Posterior cingulate gyrus (tissue), 11 donors: ENCODE results near the gene SLC10A3.

Experiments used
- DNase-seq, 10 donors: peaks; one replicate each; pipeline versions ENCODE4 v3.0.0 to v3.0.0-alpha.2; 2020 to 2021; ENCODE audit warnings: mixed read lengths in 3 of 10
- intact Hi-C: fragments of 100-400 bp; cut with DNase I; formaldehyde crosslinking; loops from one replicate; pipeline ENCODE4 v1.15.1; 2023

Gene SLC10A3

DNA sequence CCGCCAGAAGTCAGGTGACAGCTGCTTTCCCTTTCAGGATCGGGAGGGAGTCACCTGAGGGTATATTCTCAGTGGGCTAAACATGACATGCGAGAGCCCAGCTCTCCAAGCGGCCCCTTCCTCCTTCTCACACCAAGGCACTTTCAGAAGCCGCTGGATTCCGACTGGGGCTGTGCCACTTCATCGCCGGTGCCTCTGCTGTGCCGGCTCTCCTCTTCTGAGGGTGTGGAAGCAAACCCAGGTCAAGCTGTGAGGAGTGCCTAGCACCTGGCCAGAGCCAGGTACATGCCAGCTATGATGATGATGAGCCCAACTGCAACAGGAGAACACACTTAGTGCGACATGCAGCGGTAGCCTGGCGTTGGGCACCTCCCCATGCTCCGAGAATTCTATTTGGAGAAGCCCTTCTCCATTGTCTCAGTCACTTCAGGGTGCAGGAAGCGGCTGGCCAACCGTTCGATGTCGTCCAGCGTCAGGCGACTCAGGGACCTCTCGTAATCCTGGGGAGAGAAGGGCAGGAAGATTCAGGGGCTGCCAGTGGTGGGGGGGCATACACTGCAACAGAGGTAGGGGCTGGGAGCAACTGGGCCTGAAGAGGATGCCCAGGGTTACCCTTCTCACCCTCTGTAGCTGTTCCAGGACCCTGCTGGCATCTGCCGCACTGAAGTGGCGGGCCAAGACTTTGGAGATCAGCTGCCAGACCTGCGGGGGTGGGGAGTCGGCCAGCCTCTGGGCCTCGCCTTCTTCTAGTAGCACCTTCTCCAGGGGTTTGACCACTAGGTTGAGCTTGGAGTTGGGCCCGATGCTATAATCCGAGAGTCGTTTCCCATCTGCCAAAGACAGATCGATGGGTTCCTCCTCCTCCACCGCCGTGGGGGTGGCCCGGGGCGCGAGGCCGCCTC lies 5.0 kb downstream of the SLC10A3 start:
- DNase-seq, result peak in 3 of 10 donors; percentile 22 to 79 (median 70)

DNA sequence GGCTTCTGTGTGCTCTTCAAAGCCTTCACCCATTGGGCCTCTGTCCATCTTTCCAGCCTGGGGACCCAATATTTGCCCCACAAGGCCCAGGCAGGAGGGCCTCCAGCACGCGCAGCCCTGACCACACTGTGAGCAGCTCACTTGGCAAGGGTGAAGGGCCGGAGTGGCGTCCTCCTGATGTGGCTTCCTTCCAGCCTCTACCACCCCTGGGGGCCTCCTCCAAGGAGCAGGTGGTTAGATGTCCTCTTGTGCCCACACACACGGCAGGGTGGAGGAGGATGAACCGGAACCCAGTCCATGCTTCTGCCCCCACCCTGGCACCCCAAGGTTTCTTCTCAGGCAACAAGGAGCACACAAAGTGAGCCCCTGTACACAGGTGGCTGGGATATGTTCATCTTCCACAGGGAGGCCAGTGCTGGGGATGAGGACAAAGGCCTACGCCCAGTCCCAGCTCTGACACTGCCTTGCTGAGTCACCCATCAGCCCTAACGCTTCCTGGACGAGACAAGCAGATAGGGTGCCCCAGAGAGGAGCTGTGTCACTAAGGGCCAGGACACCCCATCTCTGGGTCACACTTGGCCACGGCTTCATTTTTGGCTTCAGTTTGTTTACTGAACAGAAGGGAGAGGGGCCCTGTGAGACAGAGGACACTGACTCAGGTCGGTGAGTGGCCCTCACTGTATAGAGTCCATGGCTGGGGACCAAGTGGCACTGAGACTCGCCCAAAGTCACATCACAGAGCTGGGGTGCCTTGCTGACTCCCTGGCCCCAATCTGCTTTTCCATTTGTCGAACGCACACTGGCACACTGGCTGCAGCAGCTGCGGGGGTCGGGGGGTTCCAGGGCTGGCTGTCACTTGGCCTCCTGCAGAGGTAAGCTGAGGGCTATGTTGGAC lies 5.9 kb downstream of the SLC10A3 start:
- intact Hi-C loops, result no loop called here
- DNase-seq, result peak in 2 of 10 donors; percentile 46 to 77

More for the DNA sequence above, 5.0 kb downstream of the SLC10A3 start:
- intact Hi-C loops, result loop anchor here (2.0 kb wide), 1 partner anchor 49 kb away; the partner anchor contains the start of gene GDI1

DNA sequence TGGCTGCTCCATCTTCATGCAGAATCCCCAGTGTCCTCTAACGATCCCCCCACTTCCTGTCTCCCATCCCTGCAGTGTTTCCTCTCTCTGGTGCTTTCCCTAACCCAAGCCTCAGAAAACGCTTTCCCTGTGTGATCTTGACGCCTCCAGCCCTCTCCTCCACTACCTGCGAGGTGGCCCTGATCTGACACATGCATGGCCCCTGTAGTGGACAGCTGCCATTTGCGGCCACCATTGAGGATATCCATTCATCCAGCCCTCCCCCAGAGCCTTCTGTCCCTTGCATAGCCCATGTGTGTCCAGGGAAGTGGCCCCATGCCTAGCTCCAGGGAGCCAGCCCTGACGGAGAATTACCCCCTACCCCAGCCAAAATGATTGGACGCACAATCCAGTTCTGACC lies 7.1 kb downstream of the SLC10A3 start:
- peak in 1 of 10 donors; percentile 57 for DNase-seq

DNA sequence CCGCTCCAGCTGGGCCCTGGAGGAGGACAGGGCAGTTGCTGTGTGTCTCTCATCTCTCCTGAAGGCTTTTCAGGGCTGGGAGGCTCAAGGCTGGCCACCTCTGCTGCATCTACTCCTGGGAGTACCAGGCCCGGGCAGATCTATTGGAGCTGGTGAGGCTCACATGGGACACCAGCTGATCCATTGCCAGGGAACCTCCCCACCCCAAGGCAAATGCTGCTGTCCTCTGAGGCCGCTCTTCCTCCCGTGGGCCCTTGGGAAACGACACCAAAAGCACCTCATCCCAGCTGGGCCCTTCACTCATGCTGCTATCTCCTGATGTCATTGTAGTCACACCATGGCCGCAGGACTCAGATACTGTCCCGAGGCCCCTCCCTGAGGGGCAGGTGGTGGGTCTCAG lies 7.6 kb downstream of the SLC10A3 start:
- peak in 1 of 10 donors; percentile 65 for DNase-seq

More for the DNA sequence above, 7.1 kb downstream of the SLC10A3 start:
- intact Hi-C loops, result no loop called here

DNA sequence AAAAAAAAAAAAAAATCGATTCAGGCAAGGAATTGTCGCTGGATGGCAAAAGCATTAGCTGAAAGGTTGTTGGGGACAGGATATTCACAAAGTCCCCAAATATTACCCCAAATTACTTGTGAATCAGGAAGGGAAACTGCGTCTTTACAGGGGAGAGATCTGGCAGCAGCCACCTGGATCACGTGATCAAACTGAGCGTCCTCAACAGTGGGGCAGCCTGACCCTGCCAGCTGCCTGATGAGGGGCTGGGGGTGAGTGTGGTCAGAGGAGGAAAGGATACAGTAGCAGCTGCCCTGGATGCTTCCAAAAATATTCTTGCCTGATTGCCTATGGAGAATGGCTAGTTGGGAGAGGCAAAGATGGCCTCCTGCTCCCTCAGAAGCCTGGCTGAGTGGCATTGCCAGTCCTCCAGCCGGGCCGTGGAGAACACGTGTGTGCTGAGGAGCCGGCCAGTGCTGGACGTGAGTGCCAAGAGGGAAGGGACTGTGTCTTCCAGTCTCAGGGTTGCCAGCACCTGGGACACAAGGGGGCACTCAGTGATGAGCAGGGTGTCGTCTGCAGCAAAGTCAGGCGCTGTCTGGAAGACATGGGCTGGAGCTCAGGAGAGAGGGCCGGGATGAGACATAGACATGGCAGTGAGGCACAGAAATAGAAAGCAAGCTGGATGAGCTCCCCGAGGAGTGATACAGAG lies 8.4 kb downstream of the SLC10A3 start:
- intact Hi-C loops, result no loop called here
- DNase-seq, result peak in 2 of 10 donors; percentile 64 to 69

More for the DNA sequence above, 7.6 kb downstream of the SLC10A3 start:
- intact Hi-C loops, result no loop called here

DNA sequence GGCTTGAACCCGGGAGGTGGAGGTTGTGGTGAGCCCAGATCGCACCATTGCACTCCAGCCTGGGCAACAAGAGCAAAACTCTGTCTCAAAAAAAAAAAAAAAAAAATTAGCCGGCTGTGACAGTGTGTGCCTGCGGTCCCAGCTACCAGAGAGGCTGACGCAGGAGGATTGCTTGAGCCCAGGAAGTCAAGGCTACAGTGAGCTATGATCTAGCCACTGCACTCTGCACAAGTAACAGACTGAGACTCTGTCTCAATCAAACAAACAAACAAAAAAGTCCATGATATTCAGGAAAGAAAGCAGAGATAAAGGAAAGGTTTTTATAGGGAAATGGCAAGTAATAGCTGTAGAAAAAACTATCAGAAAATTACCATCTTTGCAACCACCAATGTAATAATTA lies 9.2 kb downstream of the SLC10A3 start:
- intact Hi-C loops, result no loop called here
- no peak for DNase-seq

DNA sequence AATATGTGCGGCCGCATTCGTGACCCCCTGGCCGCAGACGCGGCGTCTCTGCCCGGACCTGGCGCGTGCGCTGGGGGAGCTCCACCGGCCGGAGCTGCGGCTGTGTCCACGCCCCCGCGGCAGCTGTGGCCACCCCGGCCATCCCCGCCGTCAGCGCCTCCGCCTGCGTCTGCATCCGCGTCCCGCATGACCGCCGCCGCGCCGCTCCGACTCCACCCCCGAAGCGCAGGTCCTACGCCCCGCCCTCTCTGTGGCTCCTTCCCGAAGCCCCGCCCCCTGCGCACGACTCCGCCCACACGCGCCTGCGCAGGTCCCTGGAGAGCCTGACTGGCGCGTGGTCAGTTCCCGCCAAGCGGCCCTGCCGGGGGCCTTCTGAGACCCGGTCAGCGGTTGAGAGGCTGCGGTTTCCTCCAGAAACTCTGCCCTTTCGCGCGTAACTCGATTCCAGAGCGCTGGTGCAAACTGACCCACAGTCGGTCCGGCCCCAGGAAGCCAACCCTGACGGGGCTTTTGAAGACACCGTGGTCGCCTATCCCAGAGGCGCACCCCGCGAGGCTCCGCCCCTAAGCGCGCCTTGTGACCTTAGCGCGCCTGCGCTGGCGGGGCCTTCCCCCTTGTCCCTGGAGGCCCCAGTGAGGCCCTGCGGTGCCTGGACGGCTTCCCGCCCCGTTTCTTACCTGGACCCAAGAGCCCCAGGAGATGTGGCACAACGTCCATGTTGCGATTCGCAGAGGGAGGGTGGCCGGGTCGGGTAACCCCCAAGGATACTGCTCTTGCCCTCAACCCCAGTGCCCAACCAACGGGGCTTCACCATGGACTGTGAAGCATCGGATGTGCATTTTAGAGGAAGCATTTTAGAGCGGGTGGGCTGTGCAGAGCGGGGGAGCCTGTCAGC lies 11.5 kb downstream of the SLC10A3 start, which contains the start of gene LAGE3:
Gene LAGE3, minus strand, starts transcription at position 554 of the 895 bp plus-strand sequence. Its CDS starts 366 bp downstream, at position 188.
- intact Hi-C loops, result loop anchor here (5.0 kb wide), 1 partner anchor 37 kb away; the partner anchor contains the start of gene FAM50A
- DNase-seq, result peak; percentile 86 to 99 (median 91)

DNA sequence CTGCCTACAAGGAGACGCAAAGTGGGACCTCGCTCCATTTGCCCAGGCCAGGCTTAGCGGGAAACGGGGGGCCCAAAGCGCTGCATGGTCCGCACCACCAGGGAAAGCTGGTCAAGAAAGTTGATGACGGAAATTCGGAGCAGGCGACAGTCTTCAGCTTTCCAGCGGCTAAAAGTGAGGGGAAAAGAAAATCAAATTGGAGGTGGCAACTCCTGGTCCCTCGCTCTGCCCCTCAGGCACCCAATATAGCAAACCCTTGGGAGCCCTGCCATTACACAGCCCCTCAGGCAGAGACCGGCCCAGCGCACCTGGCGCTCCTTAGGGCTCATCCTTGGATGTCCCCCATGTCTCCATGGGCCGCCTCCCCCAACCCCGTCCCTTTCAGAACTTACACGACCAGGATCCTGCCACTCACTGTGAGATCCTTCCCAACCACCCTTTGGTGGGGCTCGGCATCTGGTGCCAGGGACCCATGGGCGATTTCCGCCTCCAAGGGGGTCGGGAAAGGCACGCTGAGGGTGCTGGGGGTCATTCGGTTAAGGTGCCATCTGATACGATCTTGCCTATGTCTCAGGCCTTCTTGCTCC lies 12.4 kb downstream of the SLC10A3 start:
- intact Hi-C loops, result loop anchor here (5.0 kb wide), 1 partner anchor 36 kb away; the partner anchor contains the start of gene FAM50A
- DNase-seq, result peak in 3 of 10 donors; percentile 64 to 76 (median 75)

DNA sequence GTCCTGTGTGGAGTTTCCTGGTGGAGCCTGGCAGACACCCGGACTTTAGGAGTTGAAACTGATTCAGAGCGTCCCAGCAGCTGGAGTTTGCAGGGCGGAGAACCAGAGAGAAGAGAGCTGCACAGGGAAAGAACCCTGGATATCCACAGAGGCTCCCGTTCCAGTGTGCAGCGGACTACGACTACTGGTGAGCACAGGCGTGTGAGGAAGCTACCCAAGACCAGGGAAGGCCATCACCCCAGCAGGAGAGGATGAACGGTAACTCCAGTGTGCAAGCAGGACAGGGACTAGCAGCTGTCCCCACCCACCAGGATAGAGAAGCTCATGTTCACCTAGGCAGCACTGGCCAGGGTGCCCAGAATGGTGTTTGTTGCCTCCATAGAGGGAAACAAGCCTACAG lies 13.6 kb downstream of the SLC10A3 start:
- intact Hi-C loops, result loop anchor here (5.0 kb wide), 1 partner anchor 35 kb away; the partner anchor contains the start of gene FAM50A
- DNase-seq, result peak in 3 of 10 donors; percentile 32 to 62 (median 39)

DNA sequence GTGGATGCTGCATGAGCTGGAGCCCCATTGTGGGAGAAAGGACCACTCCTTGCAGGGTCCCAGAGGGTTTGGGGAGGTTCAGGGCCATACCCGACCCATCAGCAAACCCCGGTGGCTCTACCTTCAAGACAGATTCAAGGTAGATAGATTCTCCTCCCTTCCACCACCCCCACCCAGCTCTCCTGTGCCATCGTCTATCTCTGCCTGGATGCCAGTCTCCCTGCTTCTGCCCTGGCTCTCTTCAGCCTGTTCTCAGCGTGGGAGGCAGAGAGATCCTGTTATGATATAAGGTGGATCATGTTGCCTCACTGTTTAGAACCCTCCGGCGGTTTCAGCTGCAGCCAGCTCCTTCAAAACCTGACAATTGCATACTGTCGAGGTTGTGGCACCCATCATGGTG lies 16.7 kb downstream of the SLC10A3 start:
- intact Hi-C loops, result no loop called here
- peak in 1 of 10 donors; percentile 68 for DNase-seq

DNA sequence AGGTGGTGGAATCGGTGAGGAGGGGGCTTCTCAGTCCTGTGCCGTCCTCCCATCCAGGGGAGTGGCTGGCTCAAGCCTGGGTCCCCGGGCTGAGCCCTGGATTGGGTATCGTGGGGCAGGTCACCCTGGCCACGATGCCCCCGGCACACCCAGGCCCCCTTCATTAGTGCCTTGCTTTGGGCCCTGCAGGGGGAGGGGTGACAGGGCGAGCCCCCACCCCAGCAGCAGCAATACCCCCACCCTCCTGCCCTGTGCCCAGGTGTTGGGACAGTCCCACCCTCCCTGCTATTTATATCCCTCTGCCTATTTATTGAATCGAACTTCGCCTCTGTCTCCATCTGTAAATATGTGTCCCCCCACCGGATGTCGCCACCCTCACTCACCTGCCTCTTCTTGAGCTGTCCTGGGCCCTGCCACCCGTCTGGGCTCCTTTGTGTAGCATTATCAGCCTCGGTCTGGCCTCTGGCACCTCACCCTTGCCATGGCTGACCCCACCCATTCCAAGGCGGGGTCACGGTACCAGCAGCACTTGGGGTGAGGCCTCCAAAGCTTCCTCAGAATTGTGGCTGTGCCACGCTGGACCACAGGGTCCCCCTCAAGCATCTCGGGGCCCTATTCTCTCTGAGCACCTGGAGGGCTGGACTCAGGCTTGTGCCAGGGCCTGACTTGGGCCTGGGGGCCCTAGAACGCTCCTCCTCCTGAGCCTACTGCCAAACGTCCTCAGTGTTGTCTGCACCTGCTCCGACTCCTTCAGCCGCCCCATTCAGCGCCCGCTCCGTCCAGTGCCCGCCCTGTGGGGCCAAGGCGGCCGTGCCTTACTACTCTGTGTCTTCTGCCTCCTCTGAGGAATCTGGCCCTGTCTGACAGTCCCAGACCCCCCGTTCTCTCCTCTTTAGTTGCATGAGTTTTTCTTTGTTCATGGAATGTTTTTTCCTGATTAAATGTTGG lies 17.5 kb downstream of the SLC10A3 start:
- intact Hi-C loops, result no loop called here
- peak in 1 of 10 donors; percentile 68 for DNase-seq

DNA sequence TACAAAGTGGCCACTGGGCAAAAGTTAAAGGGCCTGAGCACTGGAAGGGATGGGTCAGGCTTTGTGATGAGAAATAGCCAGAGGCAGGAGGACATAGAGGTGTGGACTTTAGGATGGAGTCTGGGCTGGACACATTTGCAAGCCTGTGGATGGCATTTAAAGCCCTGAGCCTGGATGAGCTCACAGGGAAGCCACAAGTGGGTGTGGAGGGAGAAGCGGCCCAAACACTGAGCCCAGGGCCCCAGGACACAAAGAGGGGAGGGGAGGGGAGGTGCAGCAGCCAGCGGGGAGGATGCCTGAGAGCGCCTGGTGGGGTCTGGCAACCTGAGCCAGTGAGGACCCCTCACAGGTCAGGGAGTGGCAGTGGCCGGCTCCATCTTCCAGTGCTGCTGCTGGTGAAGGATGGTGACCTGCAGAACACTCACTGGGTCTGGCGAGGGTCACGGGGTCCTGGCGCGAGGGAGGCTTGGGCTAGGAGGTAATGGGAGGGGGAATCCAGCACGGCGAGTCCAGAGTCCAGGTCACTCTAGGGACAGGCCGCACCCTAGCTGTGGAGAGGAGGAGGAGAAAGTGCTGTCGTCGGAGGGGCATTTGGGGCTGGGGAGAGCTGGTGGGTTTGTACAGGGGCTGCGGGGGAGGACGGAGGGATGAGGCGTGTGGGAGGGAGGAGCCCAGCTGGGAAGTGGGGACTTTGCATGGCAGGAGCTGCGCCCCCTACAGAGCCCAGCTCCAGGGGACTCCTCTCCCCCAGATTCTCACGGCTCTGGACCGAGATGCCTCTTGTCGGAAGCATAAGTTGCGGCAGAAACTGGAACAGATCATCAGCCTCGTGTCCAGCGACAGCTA lies 18.4 kb downstream of the SLC10A3 start:
- peak in 1 of 10 donors; percentile 61 for DNase-seq
- intact Hi-C loops, result no loop called here

DNA sequence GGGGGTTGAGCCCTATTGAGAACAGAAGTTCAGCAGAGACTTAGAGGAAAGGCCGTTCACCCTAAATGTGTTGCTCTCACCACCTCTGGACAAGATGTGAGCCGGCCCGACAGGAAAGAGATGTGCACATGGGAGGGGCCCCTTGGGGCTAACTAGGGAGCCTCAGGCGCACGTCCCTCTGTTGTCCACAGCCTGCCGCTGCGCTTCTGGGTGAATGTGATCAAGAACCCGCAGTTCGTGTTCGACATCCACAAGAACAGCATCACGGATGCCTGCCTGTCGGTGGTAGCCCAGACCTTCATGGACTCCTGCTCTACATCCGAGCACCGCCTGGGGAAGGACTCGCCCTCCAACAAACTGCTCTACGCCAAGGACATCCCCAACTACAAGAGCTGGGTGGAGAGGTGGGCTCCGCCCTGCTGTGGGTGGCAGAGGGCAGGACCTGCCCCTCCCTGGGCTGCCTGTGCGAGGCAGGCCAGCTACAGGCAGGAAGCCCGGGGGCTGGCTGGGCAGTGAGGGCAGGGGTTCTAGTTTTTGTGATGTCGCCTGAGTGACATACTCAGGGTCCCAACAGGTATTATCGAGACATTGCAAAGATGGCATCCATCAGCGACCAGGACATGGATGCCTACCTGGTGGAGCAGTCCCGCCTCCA lies 19.4 kb downstream of the SLC10A3 start:
- intact Hi-C loops, result no loop called here
- peak in 1 of 10 donors; percentile 60 for DNase-seq

DNA sequence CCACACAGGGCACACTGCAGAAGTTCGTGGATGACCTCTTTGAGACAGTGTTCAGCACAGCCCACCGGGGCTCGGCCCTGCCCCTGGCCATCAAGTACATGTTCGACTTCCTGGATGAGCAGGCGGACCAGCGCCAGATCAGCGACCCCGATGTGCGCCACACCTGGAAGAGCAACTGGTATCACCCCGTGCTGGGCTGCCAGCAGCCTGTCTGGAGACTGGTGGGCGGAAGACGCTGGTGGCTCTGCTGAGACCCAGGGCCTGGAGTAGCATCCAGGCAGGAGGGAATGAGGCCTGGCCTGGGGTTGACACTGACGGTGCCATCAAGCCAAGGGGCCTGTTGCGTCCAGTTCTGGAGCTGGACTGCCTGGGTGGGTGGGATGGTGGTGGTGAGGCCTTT lies 20.0 kb downstream of the SLC10A3 start:
- intact Hi-C loops, result no loop called here
- DNase-seq, result peak in 1 of 10 donors; percentile 75

DNA sequence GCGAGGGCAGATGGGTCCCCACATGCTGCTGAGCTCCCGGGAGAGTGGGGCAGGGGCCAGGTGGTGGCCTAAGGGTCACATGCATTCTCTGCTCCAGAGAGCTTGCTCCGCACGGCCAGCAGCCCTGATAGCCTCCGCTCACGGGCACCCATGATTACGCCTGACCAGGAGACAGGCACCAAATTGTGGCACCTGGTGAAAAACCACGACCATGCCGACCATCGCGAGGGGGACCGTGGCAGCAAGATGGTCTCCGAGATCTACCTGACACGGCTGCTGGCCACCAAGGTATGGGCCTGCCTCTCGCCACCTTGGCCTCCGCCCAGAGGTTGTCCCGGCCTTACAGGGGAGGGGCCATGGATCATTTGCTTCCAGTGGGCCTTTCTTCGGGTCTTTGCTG lies 20.5 kb downstream of the SLC10A3 start:
- DNase-seq, result peak in 2 of 10 donors; percentile 68 to 82
- intact Hi-C loops, result no loop called here

DNA sequence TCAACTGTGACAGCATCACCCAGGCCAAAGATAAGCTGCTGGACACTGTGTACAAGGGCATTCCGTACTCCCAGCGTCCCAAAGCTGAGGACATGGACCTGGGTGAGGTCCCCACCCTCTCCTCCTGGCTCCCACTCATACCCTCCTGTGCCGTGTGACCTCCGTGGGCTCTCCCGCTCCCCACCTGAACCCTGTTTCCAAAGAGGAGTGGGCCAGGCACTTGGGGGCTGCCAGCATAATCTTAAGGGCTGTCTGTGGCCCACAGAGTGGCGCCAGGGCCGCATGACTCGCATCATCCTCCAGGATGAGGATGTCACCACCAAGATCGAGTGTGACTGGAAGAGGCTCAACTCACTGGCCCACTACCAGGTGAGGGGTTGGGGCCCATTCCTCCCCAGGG lies 21.3 kb downstream of the SLC10A3 start:
- DNase-seq, result no peak
- intact Hi-C loops, result no loop called here
